Measurements from ENCODE around the gene NEGR1.

DNA sequence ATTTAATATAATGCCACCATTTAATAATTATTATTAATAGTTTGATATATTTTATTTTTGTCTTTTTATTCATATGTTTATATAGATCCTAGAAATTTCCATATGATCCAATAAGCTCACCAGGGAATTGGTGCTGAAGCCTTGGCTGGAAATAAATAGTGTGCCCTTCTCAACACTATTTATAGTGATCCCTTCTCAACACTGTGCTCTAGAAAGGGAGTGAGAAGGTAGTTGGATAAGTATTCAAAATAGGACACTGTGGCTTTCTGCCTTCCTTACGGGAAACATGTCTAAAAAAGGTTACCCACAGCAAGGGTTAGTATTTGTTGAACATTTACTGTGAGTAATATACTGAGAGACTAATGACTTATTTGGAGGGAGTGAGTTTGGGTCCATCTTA lies 496.1 kb downstream of the NEGR1 start:
- TF ChIP-seq CTCF (IDR thresholded peaks at IDR 0.05 in 4 of 5, conservative IDR thresholded peaks at IDR 0.05 in 1 of 5) (no peak), POLR2A (IDR thresholded peaks at IDR 0.05) (no peak)
